Neural progenitor cell (in vitro differentiated cells): ENCODE data around the gene OVOL3.

Experiments used
- CTCF ChIP-seq: fragments of 200-600 bp; sonication (generic); IDR thresholded peaks from 2 replicates; pipeline ENCODE4 v1.5.1; 2017; ENCODE audit warnings: antibody characterized with exemption, mild to moderate bottlenecking
- EZH2 ChIP-seq: fragments of 200-600 bp; sonication (generic); IDR thresholded peaks from 2 replicates; pipeline ENCODE4 v1.6.1; 2017; ENCODE audit warnings: antibody characterized with exemption, mild to moderate bottlenecking, moderate library complexity

GRCh38 chr19:36093146-36093662, 17.7 kb upstream of the OVOL3 start:
- TF ChIP-seq CTCF (no peak), EZH2 (no peak)
